IMR-90 (cell line): Measurements from ENCODE around the gene SEC24B.

Source experiments
- BHLHE40 ChIP-seq: fragments of 150-350 bp; IDR thresholded peaks from 2 replicates; pipeline ENCODE4 v1.6.1; 2016; ENCODE audit warnings: mild to moderate bottlenecking, low read depth, low read length
- CEBPB ChIP-seq: IDR thresholded peaks from 2 replicates; pipeline ENCODE4 v1.6.1; 2012; ENCODE audit warnings: low read depth, low read length, improper control_type of control experiment
- CHD1 ChIP-seq: IDR thresholded peaks from 2 replicates; pipeline ENCODE4 v1.6.1; 2012; ENCODE audit warnings: low read depth, low read length, improper control_type of control experiment
- CTCF ChIP-seq: conservative IDR thresholded peaks from 2 replicates; pipeline ENCODE4 v1.5.1; 2012; ENCODE audit warnings: mild to moderate bottlenecking, low read depth, low read length, improper control_type of control experiment
- ELK1 ChIP-seq: fragments of 150-350 bp; IDR thresholded peaks from 2 replicates; pipeline ENCODE4 v1.6.1; 2016; ENCODE audit warnings: low read depth, mild to moderate bottlenecking, low read length, moderate library complexity, borderline replicate concordance
- FOS ChIP-seq: fragments of 150-350 bp; IDR thresholded peaks from 2 replicates; pipeline ENCODE4 v1.6.1; 2016; ENCODE audit warnings: low read depth, low read length
- MAFK ChIP-seq: IDR thresholded peaks from 2 replicates; pipeline ENCODE4 v1.6.1; 2012; ENCODE audit warnings: low read depth, low read length, improper control_type of control experiment
- MXI1 ChIP-seq: IDR thresholded peaks from 2 replicates; pipeline ENCODE4 v1.6.1; 2012; ENCODE audit warnings: low read depth, mild to moderate bottlenecking, low read length, moderate library complexity, borderline replicate concordance
- POLR2A ChIP-seq: IDR thresholded peaks from 2 replicates; pipeline ENCODE4 v1.6.1; 2012; ENCODE audit warnings: mild to moderate bottlenecking, low read depth, low read length
- RAD21 ChIP-seq: IDR thresholded peaks from 2 replicates; pipeline ENCODE4 v1.6.1; 2012; ENCODE audit warnings: low read length, improper control_type of control experiment
- RCOR1 ChIP-seq: IDR thresholded peaks from 2 replicates; pipeline ENCODE4 v1.6.1; 2012; ENCODE audit warnings: mild to moderate bottlenecking, low read length, improper control_type of control experiment; ENCODE audit not compliant: insufficient replicate concordance
- SMC3 ChIP-seq: fragments of 150-350 bp; IDR thresholded peaks from 2 replicates; pipeline ENCODE4 v1.6.1; 2016; ENCODE audit warnings: low read depth, mild to moderate bottlenecking, antibody characterized with exemption, low read length, moderate library complexity
- USF2 ChIP-seq: fragments of 150-350 bp; IDR thresholded peaks from 2 replicates; pipeline ENCODE4 v1.6.1; 2017; ENCODE audit warnings: mild to moderate bottlenecking, antibody characterized with exemption, low read length, low read depth

- TF ChIP-seq MAFK (no peak), CTCF (no peak), CEBPB (no peak), SMC3 (no peak), POLR2A (no peak), MXI1 (no peak), RCOR1 (no peak), CHD1 (no peak), BHLHE40 (no peak), RAD21 (no peak), FOS (no peak), ELK1 (no peak), USF2 (no peak)
These were observed 77.1 kb downstream of the SEC24B start for GRCh38 chr4:109510687-109511086.
